Activated CD8-positive, alpha-beta memory T cell treated with anti-CD3 and anti-CD28 coated beads, Interleukin-2, amount 50 U/mL, for 4 hours (primary cell): Measurements from ENCODE around the gene SHROOM4.

Source experiments
- DNase-seq: peaks from one replicate; pipeline ENCODE4 v3.0.0-alpha.2; 2020

SHROOM4 gene

DNA sequence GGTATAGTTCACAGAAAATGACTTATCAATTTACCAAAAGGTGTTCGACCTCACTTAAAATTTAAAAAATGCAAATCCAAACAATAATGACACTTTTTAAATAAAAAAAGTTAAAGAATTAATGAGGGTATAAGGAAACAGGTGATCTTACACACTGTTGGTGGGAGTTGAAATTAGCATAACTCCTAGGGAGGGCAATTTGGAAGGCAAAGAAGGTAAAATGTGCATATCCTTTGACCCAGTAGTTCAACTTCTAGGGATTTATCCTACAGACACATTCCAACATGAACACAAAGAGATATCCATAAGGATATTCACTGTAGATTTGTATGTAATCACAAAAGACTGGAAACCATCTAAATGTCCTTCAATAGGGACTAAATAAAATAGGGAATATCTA lies 199.5 kb downstream of the SHROOM4 start:
- no peak for DNase-seq

DNA sequence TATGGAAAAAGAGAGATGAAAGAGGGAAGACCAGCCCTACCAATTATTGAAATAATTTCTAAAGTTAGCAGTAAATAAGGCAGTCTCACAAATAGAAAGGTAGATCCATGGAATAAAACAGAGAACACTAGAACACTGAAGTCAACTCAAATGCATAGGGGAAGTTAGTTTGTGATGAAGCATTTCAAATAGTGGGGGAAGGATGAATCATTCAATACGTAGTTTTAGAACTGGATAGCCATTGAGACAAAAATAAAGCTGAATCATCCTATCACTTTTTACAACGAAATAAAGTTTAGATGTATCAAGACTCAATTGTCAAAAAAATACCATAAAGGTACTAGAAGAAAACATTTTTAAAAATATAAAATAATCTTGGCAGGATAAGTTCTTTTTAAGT lies 200.1 kb downstream of the SHROOM4 start:
- no peak for DNase-seq

DNA sequence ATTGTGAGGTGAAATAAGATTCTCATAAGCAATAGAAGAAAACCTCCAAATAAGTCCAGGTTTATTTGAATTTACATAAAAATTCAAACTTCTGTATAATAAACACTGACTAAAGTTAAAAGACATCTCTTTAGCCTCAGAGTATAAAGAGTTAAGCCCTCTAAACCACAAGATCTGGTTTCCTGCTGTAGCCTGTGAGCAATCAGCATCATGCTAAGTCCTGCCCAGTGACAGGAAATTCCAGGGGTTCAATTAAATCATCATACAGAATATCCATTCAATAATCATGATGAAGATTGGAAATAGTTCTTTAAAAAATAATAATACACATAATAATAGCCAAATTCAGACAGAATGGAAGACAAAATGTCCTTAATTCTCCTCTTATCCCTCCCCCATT lies 204.2 kb downstream of the SHROOM4 start:
- no peak for DNase-seq

DNA sequence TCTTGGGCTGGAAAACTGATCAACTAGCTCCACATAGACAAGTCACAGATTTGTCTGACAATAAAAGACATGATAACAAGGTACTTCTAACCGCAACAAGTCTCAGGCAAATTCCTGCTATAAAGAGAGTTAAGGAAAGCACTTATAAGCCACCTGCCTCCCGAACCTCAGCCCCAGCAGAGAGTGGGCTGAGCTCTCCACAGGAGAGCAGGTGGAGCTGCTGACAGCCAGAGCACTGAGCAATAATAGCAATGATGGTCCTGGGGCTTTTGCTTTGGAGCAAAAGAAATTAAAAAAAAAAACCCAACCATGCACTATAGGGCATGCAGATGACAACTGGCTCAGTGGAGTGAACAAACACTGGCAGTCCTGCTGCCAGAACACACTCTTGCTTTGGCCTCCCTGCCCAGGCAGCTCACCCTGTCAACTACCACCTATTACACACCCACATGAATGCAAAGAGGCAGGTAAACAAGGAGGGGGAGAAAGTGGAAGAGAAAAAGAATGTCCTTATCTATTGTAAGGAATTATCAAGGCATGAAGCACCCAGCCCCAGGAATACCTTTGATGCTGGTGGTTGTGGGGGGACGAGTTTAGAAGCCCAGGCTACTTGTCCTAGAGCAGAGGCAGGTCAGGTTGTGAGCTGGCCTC lies 207.6 kb downstream of the SHROOM4 start:
- no peak for DNase-seq

DNA sequence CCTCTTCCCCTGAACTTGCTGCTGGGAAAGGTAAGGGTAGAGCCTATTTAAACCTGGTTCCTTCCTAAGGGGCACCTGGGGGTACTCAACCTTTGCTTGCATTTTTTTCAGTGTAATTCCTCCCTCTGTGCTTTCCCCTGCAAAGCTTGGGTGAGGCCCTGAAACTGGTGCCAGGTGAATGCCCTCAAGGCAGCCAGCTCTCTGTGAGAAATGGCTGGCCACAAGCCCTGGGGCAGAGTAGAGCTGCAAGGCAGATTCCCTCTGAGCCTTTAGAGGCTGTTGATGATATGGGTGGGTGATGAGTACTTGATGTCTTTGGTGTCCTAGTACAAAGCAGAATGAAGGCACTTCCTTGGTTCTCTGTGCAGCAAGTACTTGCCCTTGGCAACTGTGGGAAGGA lies 217.9 kb downstream of the SHROOM4 start:
- no peak for DNase-seq

DNA sequence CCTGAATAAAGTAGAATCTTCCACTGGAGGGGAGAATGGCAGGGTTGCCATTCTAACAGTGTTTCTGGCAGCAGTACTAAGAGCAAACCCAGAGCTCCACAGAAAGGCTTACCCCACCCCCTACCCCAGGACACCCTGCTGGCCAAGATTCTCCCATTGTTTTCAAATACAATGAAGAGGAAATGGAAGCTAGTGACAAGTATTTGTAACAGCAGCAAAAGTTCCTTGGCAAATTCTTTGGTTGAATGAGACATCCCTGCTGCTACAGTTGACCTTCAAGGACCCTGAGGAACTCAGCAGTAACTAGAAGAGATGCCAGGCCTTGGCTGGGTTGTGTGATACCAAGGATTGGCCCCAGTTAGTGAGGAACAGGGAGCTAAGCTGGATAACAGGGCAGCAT lies 219.2 kb downstream of the SHROOM4 start:
- no peak for DNase-seq

DNA sequence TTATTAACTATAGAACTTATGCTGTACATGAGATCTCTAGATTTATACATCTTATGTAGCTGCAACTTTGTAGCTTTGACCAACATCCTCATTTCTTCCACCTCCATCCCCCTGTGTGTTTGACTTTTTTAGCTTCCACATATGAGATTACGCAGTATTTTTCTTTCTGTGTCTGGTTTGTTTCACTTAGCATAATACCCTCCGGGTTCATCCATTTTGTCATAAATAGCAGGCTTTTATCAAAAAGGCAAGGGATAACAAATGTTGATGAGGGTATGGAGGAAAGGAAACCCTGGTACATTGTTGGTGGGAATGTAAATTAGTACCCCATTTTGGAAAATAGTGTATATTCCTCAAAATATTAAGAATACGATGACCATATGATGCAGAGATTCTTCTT lies 227.0 kb downstream of the SHROOM4 start:
- DNase-seq = no peak

DNA sequence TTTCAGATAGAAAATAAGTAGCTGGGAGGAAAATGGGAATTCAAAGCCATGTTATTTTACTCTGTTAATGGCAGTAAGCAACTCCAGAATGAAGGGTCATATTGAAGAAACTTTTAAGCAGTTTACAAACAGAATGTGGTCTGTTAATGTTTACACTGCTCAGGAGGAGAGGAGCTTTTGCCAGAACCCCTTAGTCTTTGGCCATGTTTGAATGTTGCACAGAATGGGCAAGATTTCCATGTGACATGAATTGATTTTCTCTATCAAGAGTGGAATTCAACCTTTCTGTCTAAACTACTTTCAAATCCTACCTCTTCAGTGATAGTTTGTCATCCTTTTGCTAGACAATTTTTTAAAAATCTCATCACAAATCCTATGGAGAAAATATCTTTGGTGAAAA lies 227.6 kb downstream of the SHROOM4 start:
- DNase-seq = no peak

DNA sequence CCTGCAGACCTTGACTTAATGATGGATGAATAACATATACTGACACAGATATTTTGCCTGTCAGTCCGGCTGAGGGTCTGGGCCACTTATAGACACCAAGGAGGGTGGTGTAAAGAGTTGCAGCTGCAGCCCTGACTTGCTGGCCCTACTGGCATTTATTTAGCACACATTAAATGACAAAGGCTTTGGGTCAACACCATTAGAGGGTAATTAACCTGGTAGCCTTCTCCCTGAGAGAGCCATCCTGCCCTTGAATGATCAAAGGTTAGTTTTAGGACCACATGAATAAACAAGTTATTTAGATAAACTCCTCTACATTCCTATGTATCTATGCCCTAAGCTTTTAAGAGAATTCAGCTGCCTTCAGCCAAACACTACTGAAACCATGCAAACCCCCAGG lies 232.6 kb downstream of the SHROOM4 start:
- DNase-seq = no peak

DNA sequence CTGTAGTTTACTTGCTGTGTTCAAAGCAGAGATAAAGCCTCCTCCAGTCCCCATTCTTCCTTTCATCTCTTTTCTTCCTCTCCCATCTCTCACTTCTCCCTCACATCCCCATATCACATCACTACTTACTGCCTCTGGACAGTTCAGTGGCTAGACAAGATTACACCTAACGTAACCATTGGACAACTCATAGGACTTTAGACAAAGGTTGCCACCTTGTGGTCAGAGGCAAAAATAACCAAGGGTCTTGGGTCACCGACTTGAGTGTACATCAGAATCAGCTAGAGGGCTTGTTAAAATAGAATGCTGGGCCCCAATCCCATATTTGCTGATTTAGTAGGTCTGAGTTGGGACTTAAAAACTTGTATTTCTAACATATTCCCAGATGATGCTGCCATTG lies 234.0 kb downstream of the SHROOM4 start:
- no peak for DNase-seq

DNA sequence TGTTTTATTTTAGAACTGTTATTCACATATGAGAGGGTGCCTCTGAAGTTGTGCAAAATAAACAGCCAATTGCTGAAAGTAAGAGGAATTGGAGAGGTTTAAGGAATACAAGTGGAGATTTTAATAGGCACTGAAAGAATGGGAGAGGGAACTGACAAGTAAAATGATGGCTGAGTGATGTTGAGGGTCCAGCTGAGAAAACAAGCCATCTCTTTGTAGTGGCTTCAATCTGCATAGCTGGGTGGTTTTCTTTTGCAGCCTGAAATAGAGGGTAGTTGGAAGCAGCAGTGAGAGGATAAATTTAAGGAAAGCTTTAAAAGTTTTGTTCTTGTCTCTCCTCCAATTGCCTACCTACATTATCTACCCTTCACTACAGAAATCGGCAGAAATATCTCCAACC lies 236.7 kb downstream of the SHROOM4 start:
- DNase-seq = no peak

DNA sequence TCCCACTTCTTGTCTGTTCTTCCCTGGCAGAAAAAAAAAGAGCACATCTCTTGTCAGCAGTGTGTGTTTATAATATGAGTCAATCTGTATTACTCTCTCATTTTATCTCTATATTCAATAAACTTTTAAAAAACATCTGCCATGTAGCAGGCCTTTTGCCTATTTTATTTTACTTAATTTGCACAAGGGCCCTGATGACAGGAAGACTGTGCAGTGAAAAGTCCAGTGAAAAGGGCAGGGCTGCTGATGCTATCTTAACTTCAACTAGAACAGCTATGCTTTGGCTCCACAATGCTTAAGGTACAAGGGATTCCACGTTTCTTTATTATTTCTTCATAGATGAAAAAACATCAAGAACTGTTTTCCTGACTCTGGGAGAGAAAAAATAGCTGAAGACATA lies 246.4 kb downstream of the SHROOM4 start:
- DNase-seq = no peak

DNA sequence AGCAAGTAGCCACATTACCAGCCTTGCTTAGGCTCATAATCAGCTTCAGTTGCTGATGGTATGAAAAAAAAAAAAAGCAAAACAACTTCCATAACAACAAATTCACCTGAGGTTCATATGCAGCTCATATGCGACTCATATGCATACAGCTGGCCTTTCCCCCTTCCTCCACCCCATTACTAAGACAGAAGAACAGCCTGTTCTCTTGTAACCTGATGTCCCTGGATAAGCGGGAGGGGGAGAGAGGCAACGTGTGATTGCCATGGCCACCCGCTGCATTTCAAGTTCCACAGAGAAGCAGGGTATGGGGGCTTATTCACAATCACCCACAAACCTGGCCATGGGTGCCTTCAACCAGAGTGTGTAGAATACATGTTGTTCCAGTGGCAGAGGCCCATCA lies 248.3 kb downstream of the SHROOM4 start:
- no peak for DNase-seq
